ENCODE measurements around the gene LMAN2L. TPM values are rescaled to one million over a fixed set of nuclear protein-coding genes. Genes with fewer than 3 reads are reported as not detected.

LMAN2L gene
- total RNA-seq, 1 donor from 2014 or later: 13.0 TPM

GRCh38 chr2:96693286-96694200 lies 46.3 kb downstream of the LMAN2L start:
- H3K4me3 ChIP-seq (ENCODE audit: low read depth, low read length): no peak overlapping the region
- DNase-seq (ENCODE audit: low read depth): no peak
- TF ChIP-seq CTCF (conservative IDR thresholded peaks at IDR 0.05; ENCODE audit: low read depth, low read length): no peak

- H3K4me3 ChIP-seq (ENCODE audit: low read depth, low read length): no peak overlapping the region
- no peak for TF ChIP-seq CTCF (conservative IDR thresholded peaks at IDR 0.05; ENCODE audit: low read depth, low read length)
- no peak for DNase-seq (ENCODE audit: low read depth)
Observed at GRCh38 chr2:96692094-96692971, 47.5 kb downstream of the LMAN2L start.

- DNase-seq (ENCODE audit: low read depth): no peak
- no peak overlapping the region for H3K4me3 ChIP-seq (ENCODE audit: low read depth, low read length)
- no peak for TF ChIP-seq CTCF (conservative IDR thresholded peaks at IDR 0.05; ENCODE audit: low read depth, low read length)
Observed at GRCh38 chr2:96691022-96691612, 48.7 kb downstream of the LMAN2L start.

- no peak for DNase-seq (ENCODE audit: low read depth)
- no peak for TF ChIP-seq CTCF (conservative IDR thresholded peaks at IDR 0.05; ENCODE audit: low read depth, low read length)
- H3K4me3 ChIP-seq (ENCODE audit: low read depth, low read length): no peak overlapping the region
Observed at GRCh38 chr2:96690306-96691021, 49.4 kb downstream of the LMAN2L start.

- no peak for TF ChIP-seq CTCF (conservative IDR thresholded peaks at IDR 0.05; ENCODE audit: low read depth, low read length)
- DNase-seq (ENCODE audit: low read depth): no peak
- no peak overlapping the region for H3K4me3 ChIP-seq (ENCODE audit: low read depth, low read length)
Observed at GRCh38 chr2:96689431-96689991, 50.4 kb downstream of the LMAN2L start.
